ENCODE measurements around the gene LRRFIP2.

The LRRFIP2 gene

GRCh38 chr3:37112987-37113386 lies 61.4 kb downstream of the LRRFIP2 start:
- no peak for DNase-seq

- no peak for DNase-seq
Observed at GRCh38 chr3:37111199-37111598, 63.2 kb downstream of the LRRFIP2 start.

GRCh38 chr3:37107846-37108245 lies 66.5 kb downstream of the LRRFIP2 start:
- DNase-seq: no peak

- no peak for DNase-seq
Observed at GRCh38 chr3:37103103-37103808, 71.1 kb downstream of the LRRFIP2 start.

- no peak for DNase-seq
Observed at GRCh38 chr3:37100411-37100810, 74.0 kb downstream of the LRRFIP2 start.

GRCh38 chr3:37099469-37099868 lies 74.9 kb downstream of the LRRFIP2 start:
- no peak for DNase-seq

- no peak for DNase-seq
Observed at GRCh38 chr3:37098884-37099283, 75.5 kb downstream of the LRRFIP2 start.

GRCh38 chr3:37097776-37098175 lies 76.6 kb downstream of the LRRFIP2 start:
- DNase-seq: no peak

GRCh38 chr3:37096975-37097374 lies 77.4 kb downstream of the LRRFIP2 start:
- DNase-seq: no peak

- DNase-seq: no peak
Observed at GRCh38 chr3:37096288-37096687, 78.1 kb downstream of the LRRFIP2 start.

- no peak for DNase-seq
Observed at GRCh38 chr3:37094636-37095035, 79.7 kb downstream of the LRRFIP2 start.

- DNase-seq: no peak
Observed at GRCh38 chr3:37093481-37093880, 80.9 kb downstream of the LRRFIP2 start.

GRCh38 chr3:37092484-37092883 lies 81.9 kb downstream of the LRRFIP2 start:
- no peak for DNase-seq

- DNase-seq: no peak
Observed at GRCh38 chr3:37087870-37088269, 86.5 kb downstream of the LRRFIP2 start.

- DNase-seq: no peak
Observed at GRCh38 chr3:37086918-37087317, 87.5 kb downstream of the LRRFIP2 start.

- DNase-seq: no peak
Observed at GRCh38 chr3:37082317-37082716, 92.1 kb downstream of the LRRFIP2 start.

GRCh38 chr3:37075955-37076354 lies 98.4 kb downstream of the LRRFIP2 start:
- no peak for DNase-seq

GRCh38 chr3:37074178-37074577 lies 100.2 kb downstream of the LRRFIP2 start:
- no peak for DNase-seq

- DNase-seq: no peak
Observed at GRCh38 chr3:37072892-37073291, 101.5 kb downstream of the LRRFIP2 start.

- DNase-seq: no peak
Observed at GRCh38 chr3:37071921-37072320, 102.5 kb downstream of the LRRFIP2 start.

- DNase-seq: no peak
Observed at GRCh38 chr3:37068031-37068430, 106.4 kb downstream of the LRRFIP2 start.

- no peak for DNase-seq
Observed at GRCh38 chr3:37067577-37067976, 106.8 kb downstream of the LRRFIP2 start.

- no peak for DNase-seq
Observed at GRCh38 chr3:37064747-37065146, 109.6 kb downstream of the LRRFIP2 start.

GRCh38 chr3:37058117-37058516 lies 116.3 kb downstream of the LRRFIP2 start:
- no peak for DNase-seq

- DNase-seq: no peak
Observed at GRCh38 chr3:37056826-37057225, 117.6 kb downstream of the LRRFIP2 start.

Measured in inflammatory macrophage treated with lipopolysaccharide for 4 hours (primary cell).